Neuronal stem cell (in vitro differentiated cells): ENCODE data around the gene RPS28.
"Not testable (repeated sequence)": the region's sequence is repeated elsewhere in the genome, so short reads cannot be mapped to it uniquely, and the experiment has no call there.

ENCODE experiments used
- DNase-seq: peaks from one replicate; pipeline ENCODE4 v3.0.0-alpha.2; 2013; ENCODE audit warnings: low spot score
- H2AFZ ChIP-seq: one replicate; pipeline ENCODE4 v1.6.1; 2013; ENCODE audit warnings: mild to moderate bottlenecking, low read length, inconsistent platforms
- H2AK5ac ChIP-seq: 2 replicates; pipeline ENCODE4 v1.6.1; 2013; ENCODE audit warnings: low read depth, mild to moderate bottlenecking, inconsistent platforms, low read length, moderate library complexity, mixed read lengths
- H2BK120ac ChIP-seq: 2 replicates; pipeline ENCODE4 v1.6.1; 2013; ENCODE audit warnings: low read depth, mild to moderate bottlenecking, inconsistent platforms, low read length, moderate library complexity, mixed read lengths
- H2BK12ac ChIP-seq: one replicate; pipeline ENCODE4 v1.6.1; 2013; ENCODE audit warnings: low read length, inconsistent platforms
- H2BK15ac ChIP-seq: 2 replicates; pipeline ENCODE4 v1.6.1; 2013; ENCODE audit warnings: mild to moderate bottlenecking, low read length, inconsistent platforms, mixed read lengths
- H2BK5ac ChIP-seq: one replicate; pipeline ENCODE4 v1.6.1; 2013; ENCODE audit warnings: inconsistent platforms, mild to moderate bottlenecking, low read length, moderate library complexity
- H3K14ac ChIP-seq: one replicate; pipeline ENCODE4 v1.6.1; 2013; ENCODE audit warnings: low read length, inconsistent platforms
- H3K18ac ChIP-seq: 2 replicates; pipeline ENCODE4 v1.6.1; 2013; ENCODE audit warnings: low read length, inconsistent platforms
- H3K23ac ChIP-seq: 2 replicates; pipeline ENCODE4 v1.6.1; 2013; ENCODE audit warnings: low read depth, mild to moderate bottlenecking, mixed read lengths, low read length, inconsistent platforms; ENCODE audit not compliant: poor library complexity
- H3K27ac ChIP-seq: replicated peaks from 3 replicates; pipeline ENCODE4 v1.5.1; 2013; ENCODE audit warnings: low read length, inconsistent platforms
- H3K27me3 ChIP-seq, 3 experiments: 2 replicates each; pipeline ENCODE4 v1.6.1; 2013; ENCODE audit warnings: low read length in 3 of 3, mild to moderate bottlenecking in 2 of 3, inconsistent platforms in 1 of 3, low read depth in 1 of 3, mixed read lengths in 1 of 3, moderate library complexity in 1 of 3; ENCODE audit not compliant: control insufficient read depth in 3 of 3, insufficient read depth in 3 of 3
- H3K36me3 ChIP-seq, 2 donors: replicated peaks in 1 of 2; 2 replicates each; pipeline ENCODE4 v1.6.1; 2013; ENCODE audit warnings: low read length in 2 of 2; ENCODE audit not compliant: control insufficient read depth in 2 of 2, insufficient read depth in 2 of 2
- H3K4ac ChIP-seq: 2 replicates; pipeline ENCODE4 v1.6.1; 2013; ENCODE audit warnings: inconsistent platforms, mild to moderate bottlenecking, low read length, moderate library complexity
- H3K4me1 ChIP-seq, 2 donors: 1 replicate in 1 of 2; 2 replicates in 1 of 2; pipeline ENCODE4 v1.6.1; 2013; ENCODE audit warnings: low read length in 2 of 2, low read depth in 1 of 2; ENCODE audit not compliant: control insufficient read depth in 2 of 2, insufficient read depth in 1 of 2
- H3K4me2 ChIP-seq: one replicate; pipeline ENCODE4 v1.6.1; 2013; ENCODE audit warnings: mild to moderate bottlenecking, low read length, inconsistent platforms; ENCODE audit not compliant: insufficient read depth, poor library complexity, severe bottlenecking
- H3K4me3 ChIP-seq, 2 donors: 2 replicates each; pipeline ENCODE4 v1.5.1; 2013; ENCODE audit warnings: low read length in 2 of 2, mild to moderate bottlenecking in 2 of 2, inconsistent platforms in 1 of 2, moderate library complexity in 1 of 2
- H3K79me1 ChIP-seq: one replicate; pipeline ENCODE4 v1.6.1; 2013; ENCODE audit warnings: low read depth, mild to moderate bottlenecking, inconsistent platforms, low read length, moderate library complexity
- H3K9ac ChIP-seq: one replicate; pipeline ENCODE4 v1.6.1; 2013; ENCODE audit warnings: mild to moderate bottlenecking, low read depth, low read length, inconsistent platforms; ENCODE audit not compliant: poor library complexity
- H3K9me3 ChIP-seq, 2 donors: replicated peaks in 1 of 2; 2 replicates each; pipeline versions ENCODE3 to v1.6.1; 2013; ENCODE audit warnings: low read length in 2 of 2, mild to moderate bottlenecking in 2 of 2, inconsistent platforms in 1 of 2, low read depth in 1 of 2, mixed read lengths in 1 of 2, moderate library complexity in 1 of 2; ENCODE audit not compliant: control insufficient read depth in 2 of 2, insufficient read depth in 1 of 2
- H4K8ac ChIP-seq: one replicate; pipeline ENCODE4 v1.6.1; 2013; ENCODE audit warnings: low read depth, mild to moderate bottlenecking, inconsistent platforms, low read length, moderate library complexity
- H4K91ac ChIP-seq: one replicate; pipeline ENCODE4 v1.6.1; 2013; ENCODE audit warnings: low read length, low read depth, mild to moderate bottlenecking, inconsistent platforms; ENCODE audit not compliant: poor library complexity
- WGBS, 2 donors: extraction: QIAGEN DNeasy Blood & Tissue Kit; methylation state at CpG; one replicate each; pipeline ENCODE4 v1.1.7; 2013; ENCODE audit warnings: missing lambda C conversion rate in 2 of 2, mixed read lengths in 1 of 2; ENCODE audit not compliant: insufficient read length in 2 of 2, insufficient replicate concordance in 1 of 2; ENCODE audit errors: extremely low coverage in 2 of 2; 5-methylcytosine and 5-hydroxymethylcytosine counted together

The RPS28 gene

GRCh38 chr19:8310342-8311055 is 10.8 kb upstream of the RPS28 start:
- H3K79me1 ChIP-seq = peaks cover 8% of the 10 kb centered on the region
- no peak overlapping the region for H3K23ac ChIP-seq
- H2BK12ac ChIP-seq = no peak overlapping the region
- H4K8ac ChIP-seq = no peak overlapping the region
- no peaks in the 10 kb centered on the region for H3K27me3 ChIP-seq
- H3K4me2 ChIP-seq = no peak overlapping the region
- H3K18ac ChIP-seq = no peak overlapping the region
- WGBS, 2 donors = no CpG with 5 or more reads among the region's 17 CpGs
- H3K4me3 ChIP-seq = no peak overlapping the region
- DNase-seq = no peak
- no peaks in the 10 kb centered on the region for H3K9me3 ChIP-seq
- H3K4ac ChIP-seq = no peak overlapping the region
- no peak overlapping the region for H2AK5ac ChIP-seq
- peak overlapping the region; percentile 27 for H2BK5ac ChIP-seq
- peaks cover 11 to 12% of the 10 kb centered on the region in 2 donors for H3K4me1 ChIP-seq
- H4K91ac ChIP-seq = no peak overlapping the region
- H3K14ac ChIP-seq = no peak overlapping the region
- H3K36me3 ChIP-seq = peaks cover 31 to 56% of the 10 kb centered on the region in 2 donors
- H3K27ac ChIP-seq = no peak overlapping the region
- no peak overlapping the region for H2BK120ac ChIP-seq
- no peak overlapping the region for H3K9ac ChIP-seq
- H2AFZ ChIP-seq = no peak overlapping the region
- no peak overlapping the region for H2BK15ac ChIP-seq

GRCh38 chr19:8311461-8312260 is 9.6 kb upstream of the RPS28 start:
- no peak overlapping the region for H2BK5ac ChIP-seq
- no peak overlapping the region for H4K91ac ChIP-seq
- H2AFZ ChIP-seq = no peak overlapping the region
- no peak overlapping the region for H3K9ac ChIP-seq
- H3K14ac ChIP-seq = no peak overlapping the region
- H3K36me3 ChIP-seq = peaks cover 37 to 68% of the 10 kb centered on the region in 2 donors
- no peak overlapping the region for H3K27ac ChIP-seq
- H3K18ac ChIP-seq = no peak overlapping the region
- H2BK15ac ChIP-seq = no peak overlapping the region
- no peak overlapping the region for H3K23ac ChIP-seq
- DNase-seq = no peak
- peaks cover 9% of the 10 kb centered on the region for H3K79me1 ChIP-seq
- no peak overlapping the region for H3K4me2 ChIP-seq
- no peak overlapping the region for H2BK12ac ChIP-seq
- peaks cover 9 to 10% of the 10 kb centered on the region in 2 donors for H3K4me1 ChIP-seq
- H2BK120ac ChIP-seq = no peak overlapping the region
- H3K4me3 ChIP-seq = no peak overlapping the region
- no peak overlapping the region for H2AK5ac ChIP-seq
- no peaks in the 10 kb centered on the region for H3K27me3 ChIP-seq
- no peak overlapping the region for H4K8ac ChIP-seq
- no CpG with 5 or more reads among the region's 16 CpGs for WGBS, 2 donors
- H3K4ac ChIP-seq = no peak overlapping the region
- no peaks in the 10 kb centered on the region for H3K9me3 ChIP-seq

GRCh38 chr19:8314981-8315640 is 6.2 kb upstream of the RPS28 start:
- not testable (repeated sequence) for H3K27ac ChIP-seq, H3K79me1 ChIP-seq, H3K4me3 ChIP-seq, H3K23ac ChIP-seq, DNase-seq, H2BK12ac ChIP-seq, H4K8ac ChIP-seq, H2BK5ac ChIP-seq, H3K9ac ChIP-seq, H3K18ac ChIP-seq, H2AK5ac ChIP-seq, H3K9me3 ChIP-seq, H2BK120ac ChIP-seq, H2BK15ac ChIP-seq, H3K4ac ChIP-seq, H4K91ac ChIP-seq, H3K27me3 ChIP-seq, H3K4me2 ChIP-seq, H2AFZ ChIP-seq, H3K4me1 ChIP-seq, H3K14ac ChIP-seq
- H3K36me3 ChIP-seq = peaks cover 31 to 67% of the 10 kb centered on the region in 2 donors
- no CpG with 5 or more reads among the region's 11 CpGs for WGBS, 2 donors
